Lung (tissue), 12 donors: Measurements from ENCODE around the gene GJD3. TPM values are rescaled to one million over a fixed set of nuclear protein-coding genes. Genes with fewer than 3 reads are reported as not detected.
A peak's percentile ranks its signal among the peaks of the same experiment; 100 is the strongest.

Experiments used
- ATAC-seq: fragments of 200-7000 bp; cut with Tn5 transposase; one replicate; pipeline ENCODE4 v1.9.1; 2020; ENCODE audit warnings: moderate number of reproducible peaks; ENCODE audit not compliant: insufficient read depth, low FRiP score
- DNase-seq, 3 donors: peaks; one replicate each; pipeline ENCODE4 v3.0.0-alpha.2; 2013 to 2017
- H3K27ac ChIP-seq, 2 donors: one replicate each; pipeline ENCODE4 v1.5.1; 2013; ENCODE audit warnings: mild to moderate bottlenecking in 2 of 2, moderate library complexity in 2 of 2, control low read depth in 1 of 2, inconsistent platforms in 1 of 2, low read depth in 1 of 2, low read length in 1 of 2
- H3K27me3 ChIP-seq, 3 donors: one replicate each; pipeline ENCODE4 v1.5.1; 2013; ENCODE audit warnings: low read length in 2 of 3; ENCODE audit not compliant: control insufficient read depth in 3 of 3, insufficient read depth in 3 of 3
- H3K36me3 ChIP-seq, 4 donors: one replicate each; pipeline ENCODE4 v1.5.1; 2013; ENCODE audit warnings: low read length in 4 of 4, mild to moderate bottlenecking in 1 of 4, moderate library complexity in 1 of 4; ENCODE audit not compliant: control insufficient read depth in 4 of 4, insufficient read depth in 4 of 4
- H3K4me1 ChIP-seq, 5 donors: one replicate each; pipeline ENCODE4 v1.5.1; 2013; ENCODE audit warnings: low read length in 5 of 5, mild to moderate bottlenecking in 2 of 5, moderate library complexity in 1 of 5; ENCODE audit not compliant: control insufficient read depth in 5 of 5, insufficient read depth in 5 of 5
- H3K4me3 ChIP-seq: one replicate; pipeline ENCODE4 v1.5.1; 2013; ENCODE audit warnings: mild to moderate bottlenecking, control low read depth, moderate library complexity
- H3K9ac ChIP-seq, 2 donors: one replicate each; pipeline ENCODE4 v1.5.1; 2013; ENCODE audit warnings: low read length in 2 of 2, control low read depth in 1 of 2; ENCODE audit not compliant: insufficient read depth in 1 of 2
- H3K9me3 ChIP-seq, 4 donors: one replicate each; pipeline ENCODE4 v1.5.1; 2013; ENCODE audit warnings: low read length in 3 of 4, mild to moderate bottlenecking in 1 of 4, moderate library complexity in 1 of 4; ENCODE audit not compliant: control insufficient read depth in 4 of 4, insufficient read depth in 3 of 4
- WGBS, 2 donors: extraction: QIAGEN DNeasy Blood & Tissue Kit; methylation state at CpG; one replicate each; pipeline ENCODE4 v1.1.7; 2013; 5-methylcytosine and 5-hydroxymethylcytosine counted together
- polyA plus RNA-seq, 2 donors: library from polyadenylated mRNA; stranded (reverse); fragments of 200-250 nt; gene quantifications; one replicate each; pipeline ENCODE4 v1.2.1, GENCODE V29; 2013
- total RNA-seq, 2 donors: library from RNA; depleted of rRNA in 1 of 2; stranded (reverse); fragments of >200 nt in 1 of 2; gene quantifications; one replicate each; pipeline ENCODE4 v1.2.1, GENCODE V29; 2014 to 2021
- TF ChIP-seq, protein P1 (sequence below): IDR thresholded peaks from 2 replicates; pipeline ENCODE4 v1.5.1; 2012; ENCODE audit warnings: mild to moderate bottlenecking; ENCODE audit errors: control extremely low read depth, extremely low read depth
- donor health status: control.
- donor health status: control.
- donor health status: Bipolar disorder and iron deficiency.
- donor health status: healthy.
- donor health status: DM: yes; HTN: yes; CAD: no.

The GJD3 gene
- total and polyA plus RNA-seq, 4 donors = 0.53 to 3.6 (median 1.4) TPM; not detected in 1

DNA sequence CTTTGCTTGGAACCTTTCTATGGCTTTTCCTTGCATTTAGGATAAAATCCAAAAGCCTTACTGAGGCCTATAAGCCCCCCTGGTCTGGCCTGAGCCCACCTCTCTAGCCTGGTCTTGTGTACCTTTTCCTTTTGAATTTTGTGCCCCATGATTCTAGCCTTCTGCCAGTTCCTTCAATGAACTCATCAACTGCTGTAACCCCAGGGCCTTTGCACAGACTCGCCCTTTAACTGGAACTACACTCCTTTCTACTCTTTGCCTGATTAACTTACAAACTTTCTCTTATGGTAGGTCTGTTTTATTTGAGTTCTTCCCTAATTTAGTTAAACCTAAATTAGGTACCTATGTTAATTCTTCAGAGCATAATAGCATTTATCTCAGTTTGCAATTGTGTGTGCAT, 24.2 kb downstream of the GJD3 start:
- ATAC-seq (no peak), DNase-seq (no peak)
- Histone ChIP-seq H3K4me3 (no peak overlapping the region), H3K4me1 (peaks cover 11 to 50% (median 23%) of the 10 kb centered on the region in 5 donors), H3K27me3 (no peaks in the 10 kb centered on the region), H3K9me3 (no peaks in the 10 kb centered on the region), H3K9ac (no peak overlapping the region), H3K36me3 (peaks cover 0 to 5% (median 2%) of the 10 kb centered on the region in 4 donors), H3K27ac (peak overlapping the region in 1 of 2 donors; percentile 6)
- WGBS, 2 donors = 96 to 100% methylated on average over 1 of the region's 1 CpG
- TF ChIP-seq, protein P1, sequence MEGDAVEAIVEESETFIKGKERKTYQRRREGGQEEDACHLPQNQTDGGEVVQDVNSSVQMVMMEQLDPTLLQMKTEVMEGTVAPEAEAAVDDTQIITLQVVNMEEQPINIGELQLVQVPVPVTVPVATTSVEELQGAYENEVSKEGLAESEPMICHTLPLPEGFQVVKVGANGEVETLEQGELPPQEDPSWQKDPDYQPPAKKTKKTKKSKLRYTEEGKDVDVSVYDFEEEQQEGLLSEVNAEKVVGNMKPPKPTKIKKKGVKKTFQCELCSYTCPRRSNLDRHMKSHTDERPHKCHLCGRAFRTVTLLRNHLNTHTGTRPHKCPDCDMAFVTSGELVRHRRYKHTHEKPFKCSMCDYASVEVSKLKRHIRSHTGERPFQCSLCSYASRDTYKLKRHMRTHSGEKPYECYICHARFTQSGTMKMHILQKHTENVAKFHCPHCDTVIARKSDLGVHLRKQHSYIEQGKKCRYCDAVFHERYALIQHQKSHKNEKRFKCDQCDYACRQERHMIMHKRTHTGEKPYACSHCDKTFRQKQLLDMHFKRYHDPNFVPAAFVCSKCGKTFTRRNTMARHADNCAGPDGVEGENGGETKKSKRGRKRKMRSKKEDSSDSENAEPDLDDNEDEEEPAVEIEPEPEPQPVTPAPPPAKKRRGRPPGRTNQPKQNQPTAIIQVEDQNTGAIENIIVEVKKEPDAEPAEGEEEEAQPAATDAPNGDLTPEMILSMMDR = no peak

GRCh38 chr17:40338941-40339649, 25.4 kb downstream of the GJD3 start:
- TF ChIP-seq, protein P1 = no peak
- Histone ChIP-seq H3K4me1 (peaks cover 14 to 50% (median 24%) of the 10 kb centered on the region in 5 donors), H3K9me3 (no peaks in the 10 kb centered on the region), H3K4me3 (no peak overlapping the region), H3K36me3 (peaks cover 0 to 5% (median 2%) of the 10 kb centered on the region in 4 donors), H3K27me3 (no peaks in the 10 kb centered on the region), H3K9ac (no peak overlapping the region), H3K27ac (peak overlapping the region in 1 of 2 donors; percentile 50)
- WGBS, 2 donors = 41 to 47% methylated on average over 11 to 13 of the region's 13 CpGs
- no peak for ATAC-seq
- DNase-seq = no peak

DNA sequence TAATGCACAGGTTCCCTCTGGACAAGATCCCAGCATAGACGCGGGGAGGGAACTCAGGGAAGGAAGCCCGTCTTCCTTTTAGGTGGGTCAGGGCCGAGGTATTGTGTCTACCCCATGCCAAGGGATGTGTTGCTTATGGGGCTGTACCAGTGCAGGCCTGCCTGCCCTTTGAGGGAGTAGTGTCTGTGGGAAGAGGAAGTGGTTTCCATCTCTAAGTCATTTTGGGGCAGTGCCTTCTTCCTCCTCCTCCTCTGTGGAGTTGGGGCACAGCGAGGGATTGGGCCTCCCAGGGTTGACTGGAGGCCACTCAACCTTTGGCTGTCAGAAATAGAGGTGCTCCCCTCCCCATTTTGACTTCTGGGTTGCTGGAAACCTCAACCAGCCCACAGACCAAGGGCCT, 26.5 kb downstream of the GJD3 start:
- ATAC-seq (no peak), DNase-seq (no peak)
- Histone ChIP-seq H3K27ac (peak overlapping the region in 1 of 2 donors; percentile 72), H3K9me3 (no peaks in the 10 kb centered on the region), H3K27me3 (no peaks in the 10 kb centered on the region), H3K36me3 (peaks cover 0 to 7% (median 4%) of the 10 kb centered on the region in 4 donors), H3K4me1 (peaks cover 14 to 44% (median 21%) of the 10 kb centered on the region in 5 donors), H3K4me3 (no peak overlapping the region), H3K9ac (no peak overlapping the region)
- 64 to 67% methylated on average over 5 of the region's 5 CpGs for WGBS, 2 donors
- TF ChIP-seq, protein P1 = no peak
